Peyer's patch (tissue), 4 donors: ENCODE data around the gene CDK18. TPM values are rescaled to one million over a fixed set of nuclear protein-coding genes. Genes with fewer than 3 reads are reported as not detected.

Experiments used
- DNase-seq, 3 donors: peaks; one replicate each; pipeline ENCODE4 v3.0.0-alpha.2; 2017 to 2019
- H3K27ac ChIP-seq, 4 donors: fragments of 200-600 bp; sonication (generic); one replicate each; pipeline ENCODE4 v1.5.1; 2016 to 2019
- H3K27me3 ChIP-seq, 2 donors: fragments of 200-600 bp; sonication (generic); one replicate each; pipeline ENCODE4 v1.5.1; 2019
- H3K36me3 ChIP-seq, 3 donors: fragments of 200-600 bp; sonication (generic); one replicate each; pipeline ENCODE4 v1.5.1; 2016 to 2019
- H3K4me1 ChIP-seq, 4 donors: fragments of 200-600 bp; sonication (generic); one replicate each; pipeline ENCODE4 v1.5.1; 2016 to 2019
- H3K4me3 ChIP-seq, 4 donors: fragments of 200-600 bp; sonication (generic); 1 replicate in 3 of 4; 2 replicates in 1 of 4; pipeline ENCODE4 v1.5.1; 2016 to 2019; ENCODE audit warnings: mild to moderate bottlenecking in 1 of 4
- H3K9me3 ChIP-seq, 4 donors: fragments of 200-600 bp; sonication (generic); one replicate each; pipeline ENCODE4 v1.5.1; 2016 to 2019; ENCODE audit warnings: mild to moderate bottlenecking in 1 of 4
- CTCF ChIP-seq, 6 experiments: fragments of 450-650 bp in 4 of 6; fragments of 200-600 bp in 2 of 6; sonication (generic) in 1 of 6; IDR thresholded peaks; one replicate each; pipeline ENCODE4 v1.5.1; 2017 to 2019; ENCODE audit warnings: antibody characterized with exemption in 6 of 6, mild to moderate bottlenecking in 3 of 6, moderate library complexity in 1 of 6
- POLR2A ChIP-seq, 2 donors: fragments of 450-650 bp; IDR thresholded peaks; one replicate each; pipeline ENCODE4 v1.5.1; 2017; ENCODE audit warnings: antibody characterized with exemption in 2 of 2, mild to moderate bottlenecking in 2 of 2, moderate library complexity in 2 of 2
- total RNA-seq, 4 donors: library from RNA; depleted of rRNA; stranded (reverse); fragments of >200 nt; gene quantifications; one replicate each; pipeline ENCODE4 v1.1.0, GENCODE V29; 2016

The CDK18 gene
- total RNA-seq, 4 donors from 2014 or later = 47.0 to 126 (median 80.7) TPM

DNA sequence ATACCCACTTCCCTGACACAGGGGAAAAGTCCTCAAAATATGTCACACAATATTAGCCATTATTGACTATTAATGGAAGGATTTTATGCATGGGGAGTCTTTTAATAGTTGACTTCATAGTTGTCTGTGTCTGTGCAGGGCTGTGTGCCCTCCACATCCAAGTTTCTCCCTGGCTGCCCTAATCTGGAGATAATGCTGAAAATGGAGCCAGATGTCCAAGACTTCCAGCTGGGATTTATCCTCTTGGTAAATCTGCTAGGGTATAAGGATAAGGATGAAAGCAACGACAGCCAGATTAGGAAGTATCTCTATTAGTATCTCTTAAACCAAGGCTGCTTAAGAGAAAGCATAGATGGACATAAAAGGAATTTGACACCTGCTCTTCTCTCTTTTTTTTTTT, 42.1 kb downstream of the CDK18 start:
- Histone ChIP-seq H3K9me3 (no peaks in the 10 kb centered on the region), H3K27me3 (no peaks in the 10 kb centered on the region)

GRCh38 chr1:205547936-205548827, 43.7 kb downstream of the CDK18 start:
- Histone ChIP-seq H3K9me3 (no peaks in the 10 kb centered on the region), H3K36me3 (no peaks in the 10 kb centered on the region), H3K27ac (no peak overlapping the region), H3K27me3 (no peaks in the 10 kb centered on the region), H3K4me1 (no peaks in the 10 kb centered on the region), H3K4me3 (no peak overlapping the region)
- DNase-seq = peak in 2 of 3 donors; percentile 24 to 35
- TF ChIP-seq CTCF (IDR thresholded peaks at IDR 0.05) (no peak), POLR2A (IDR thresholded peaks at IDR 0.05) (no peak)

More for the DNA sequence above, 42.1 kb downstream of the CDK18 start:
- Histone ChIP-seq H3K36me3 (no peaks in the 10 kb centered on the region), H3K4me1 (no peaks in the 10 kb centered on the region), H3K27ac (no peak overlapping the region), H3K4me3 (no peak overlapping the region)
- no peak for DNase-seq
- TF ChIP-seq CTCF (IDR thresholded peaks at IDR 0.05) = no peak
- no peak for TF ChIP-seq POLR2A (IDR thresholded peaks at IDR 0.05)

DNA sequence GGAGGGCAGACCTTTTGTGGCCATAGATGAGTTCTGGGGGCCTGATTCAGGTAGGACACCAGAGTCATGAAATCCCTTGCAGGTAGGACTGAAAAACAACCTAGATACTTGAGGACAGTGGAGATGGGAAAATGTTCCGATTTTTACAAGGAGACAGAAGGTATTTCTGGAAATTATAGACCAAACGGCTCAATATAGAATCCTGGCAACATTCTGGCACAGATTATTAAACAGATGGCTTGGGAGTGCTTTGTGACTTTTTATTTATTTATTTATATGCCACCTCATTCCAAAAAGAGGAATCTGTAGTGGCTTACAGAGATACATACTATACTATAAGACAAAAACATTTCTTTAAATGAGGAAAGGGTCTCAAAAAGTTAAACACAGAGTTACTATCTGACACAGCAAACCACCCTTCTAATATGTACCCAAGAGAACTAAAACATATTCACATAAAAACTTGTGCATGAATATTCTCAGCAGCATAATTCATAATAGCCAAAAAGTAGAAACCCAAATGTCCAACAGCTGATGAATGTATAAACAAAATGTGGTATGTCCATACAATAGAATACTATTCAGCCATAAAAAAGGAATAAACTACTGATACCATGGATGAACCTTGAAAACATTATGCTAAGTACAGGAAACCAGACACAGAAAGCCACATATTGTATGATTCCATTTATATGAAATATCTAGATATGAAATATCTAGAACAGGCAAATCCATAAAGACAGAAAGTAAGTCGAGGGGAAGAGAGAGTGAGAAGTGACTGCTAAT, 49.8 kb downstream of the CDK18 start:
- Histone ChIP-seq H3K4me3 (no peak overlapping the region), H3K27me3 (no peaks in the 10 kb centered on the region), H3K36me3 (no peaks in the 10 kb centered on the region), H3K27ac (no peak overlapping the region), H3K9me3 (peaks cover 0 to 4% (median 0%) of the 10 kb centered on the region in 4 donors), H3K4me1 (no peaks in the 10 kb centered on the region)
- DNase-seq = no peak
- TF ChIP-seq CTCF (IDR thresholded peaks at IDR 0.05) = no peak
- TF ChIP-seq POLR2A (IDR thresholded peaks at IDR 0.05) = no peak

- Histone ChIP-seq H3K27ac (no peak overlapping the region), H3K27me3 (no peaks in the 10 kb centered on the region), H3K36me3 (no peaks in the 10 kb centered on the region), H3K9me3 (no peaks in the 10 kb centered on the region), H3K4me3 (no peak overlapping the region), H3K4me1 (no peaks in the 10 kb centered on the region)
- TF ChIP-seq POLR2A (IDR thresholded peaks at IDR 0.05) (no peak), CTCF (IDR thresholded peaks at IDR 0.05) (no peak)
- DNase-seq = no peak
These were observed 57.2 kb downstream of the CDK18 start for GRCh38 chr1:205561501-205562203.

DNA sequence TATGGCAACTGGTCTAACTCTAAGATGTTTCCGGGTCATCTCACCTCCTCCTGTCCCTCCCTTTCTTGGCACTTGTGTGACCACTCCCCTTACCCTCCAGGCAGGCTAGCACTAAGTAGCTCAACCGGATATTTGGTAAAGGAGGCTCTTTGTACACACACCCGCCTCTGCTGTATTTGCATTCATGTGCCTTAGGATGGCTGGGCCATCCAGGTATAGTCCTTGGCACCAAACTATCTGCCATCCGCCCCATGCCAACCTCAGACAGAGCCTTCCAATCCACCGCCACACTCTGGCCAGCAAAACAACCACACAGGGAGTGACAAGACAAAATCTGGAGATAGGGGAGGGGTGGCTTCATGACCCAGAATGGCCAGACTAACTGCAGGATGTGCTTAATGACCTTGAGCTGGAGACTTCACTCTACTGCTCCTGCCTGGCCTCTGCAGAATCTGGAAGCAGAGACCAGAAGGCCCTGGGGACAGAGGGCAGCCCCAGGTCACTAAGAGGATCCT, 59.5 kb downstream of the CDK18 start:
- peaks cover 0 to 4% of the 10 kb centered on the region in 2 donors for H3K27me3 ChIP-seq
- DNase-seq = peak in 2 of 3 donors; percentile 48 to 51
- no peaks in the 10 kb centered on the region for H3K9me3 ChIP-seq
- no peaks in the 10 kb centered on the region for H3K36me3 ChIP-seq
- peaks cover 0 to 8% (median 3%) of the 10 kb centered on the region in 4 donors for H3K4me1 ChIP-seq
- no peak overlapping the region for H3K4me3 ChIP-seq
- H3K27ac ChIP-seq = no peak overlapping the region
- no peak for TF ChIP-seq POLR2A (IDR thresholded peaks at IDR 0.05)
- TF ChIP-seq CTCF (IDR thresholded peaks at IDR 0.05) = no peak
